GM23248 (cell line): ENCODE data around the gene PCDHGB2. TPM values are rescaled to one million over a fixed set of nuclear protein-coding genes. Genes with fewer than 3 reads are reported as not detected.
"Not testable (repeated sequence)": the region's sequence is repeated elsewhere in the genome, so short reads cannot be mapped to it uniquely, and the experiment has no call there.

Source experiments
- DNase-seq: peaks from one replicate; pipeline ENCODE4 v3.0.0-alpha.2; 2015
- H2AFZ ChIP-seq: fragments of 200-600 bp; sonication (generic); 2 replicates; pipeline ENCODE4 v1.6.1; 2016; ENCODE audit warnings: antibody characterized with exemption
- H3F3A ChIP-seq: fragments of 200-600 bp; sonication (generic); 2 replicates; pipeline ENCODE4 v1.6.1; 2016; ENCODE audit warnings: mild to moderate bottlenecking, antibody characterized with exemption, mixed run types; ENCODE audit not compliant: insufficient read depth
- H3K27ac ChIP-seq: fragments of 200-600 bp; sonication (generic); 2 replicates; pipeline ENCODE4 v1.5.1; 2016; ENCODE audit warnings: mild to moderate bottlenecking
- H3K27me3 ChIP-seq: fragments of 200-600 bp; sonication (generic); replicated peaks from 2 replicates; pipeline ENCODE4 v1.6.1; 2016; ENCODE audit warnings: mild to moderate bottlenecking; ENCODE audit not compliant: insufficient read depth
- H3K36me3 ChIP-seq: fragments of 200-600 bp; sonication (generic); 2 replicates; pipeline ENCODE4 v1.6.1; 2016; ENCODE audit warnings: low read depth, mild to moderate bottlenecking
- H3K4me1 ChIP-seq: fragments of 200-600 bp; sonication (generic); 2 replicates; pipeline ENCODE4 v1.6.1; 2016; ENCODE audit warnings: mild to moderate bottlenecking; ENCODE audit not compliant: insufficient read depth
- H3K4me2 ChIP-seq: fragments of 200-600 bp; sonication (generic); one replicate; pipeline ENCODE4 v1.6.1; 2016; ENCODE audit warnings: mild to moderate bottlenecking; ENCODE audit not compliant: unreplicated experiment
- H3K4me3 ChIP-seq: fragments of 200-600 bp; sonication (generic); 2 replicates; pipeline ENCODE4 v1.5.1; 2016; ENCODE audit warnings: mild to moderate bottlenecking
- H3K79me2 ChIP-seq: fragments of 200-600 bp; sonication (generic); 2 replicates; pipeline ENCODE4 v1.6.1; 2016; ENCODE audit warnings: mild to moderate bottlenecking; ENCODE audit not compliant: insufficient read depth
- H3K9ac ChIP-seq: fragments of 200-600 bp; sonication (generic); 2 replicates; pipeline ENCODE4 v1.6.1; 2016; ENCODE audit warnings: mild to moderate bottlenecking
- H3K9me2 ChIP-seq: fragments of 200-600 bp; sonication (generic); 2 replicates; pipeline ENCODE4 v1.6.1; 2016; ENCODE audit warnings: mixed run types, mild to moderate bottlenecking, moderate library complexity; ENCODE audit not compliant: insufficient read depth
- H3K9me3 ChIP-seq: fragments of 200-600 bp; sonication (generic); one replicate; pipeline ENCODE4 v1.6.1; 2017; ENCODE audit warnings: low read depth
- H4K20me1 ChIP-seq: fragments of 200-600 bp; sonication (generic); 2 replicates; pipeline ENCODE4 v1.6.0; 2016; ENCODE audit not compliant: insufficient read depth
- EZH2 ChIP-seq: fragments of 200-600 bp; sonication (generic); IDR thresholded peaks from 2 replicates; pipeline ENCODE4 v1.6.1; 2018; ENCODE audit warnings: antibody characterized with exemption, mild to moderate bottlenecking; ENCODE audit not compliant: insufficient read depth, poor library complexity, severe bottlenecking
- EZH2phosphoT487 ChIP-seq: fragments of 200-600 bp; sonication (generic); IDR thresholded peaks from 2 replicates; pipeline ENCODE4 v1.6.1; 2018; ENCODE audit warnings: antibody characterized with exemption, moderate library complexity, mild to moderate bottlenecking, low read depth; ENCODE audit not compliant: insufficient read depth
- WGBS, 2 experiments: methylation state at CpG; one replicate each; pipeline ENCODE4 v1.1.6; 2015 to 2017; ENCODE audit warnings: low lambda C conversion rate in 2 of 2, low coverage in 1 of 2; ENCODE audit errors: missing lambda C conversion rate in 2 of 2; 5-methylcytosine and 5-hydroxymethylcytosine counted together
- in situ Hi-C: fragments of 300-500 bp; cut with MboI; formaldehyde crosslinking; loops from 2 replicates; pipeline ENCODE4 v1.15.0; 2020
- polyA plus RNA-seq: library from polyadenylated mRNA; unstranded; fragments of >200 nt; fragmentation: Nextera tagmentation; extraction: Ambion mirVana; gene quantifications from 2 replicates; pipeline ENCODE4 v1.2.1, GENCODE V29; 2016
- total RNA-seq: library from RNA; depleted of rRNA; stranded (reverse); fragments of >200 nt; shearing (Covaris generic); gene quantifications from 2 replicates; pipeline ENCODE4 v1.2.3, GENCODE V29; 2014

Gene PCDHGB2
- total and polyA plus RNA-seq, 2 experiments from 2014 or later: 0.76 to 2.2 TPM

DNA sequence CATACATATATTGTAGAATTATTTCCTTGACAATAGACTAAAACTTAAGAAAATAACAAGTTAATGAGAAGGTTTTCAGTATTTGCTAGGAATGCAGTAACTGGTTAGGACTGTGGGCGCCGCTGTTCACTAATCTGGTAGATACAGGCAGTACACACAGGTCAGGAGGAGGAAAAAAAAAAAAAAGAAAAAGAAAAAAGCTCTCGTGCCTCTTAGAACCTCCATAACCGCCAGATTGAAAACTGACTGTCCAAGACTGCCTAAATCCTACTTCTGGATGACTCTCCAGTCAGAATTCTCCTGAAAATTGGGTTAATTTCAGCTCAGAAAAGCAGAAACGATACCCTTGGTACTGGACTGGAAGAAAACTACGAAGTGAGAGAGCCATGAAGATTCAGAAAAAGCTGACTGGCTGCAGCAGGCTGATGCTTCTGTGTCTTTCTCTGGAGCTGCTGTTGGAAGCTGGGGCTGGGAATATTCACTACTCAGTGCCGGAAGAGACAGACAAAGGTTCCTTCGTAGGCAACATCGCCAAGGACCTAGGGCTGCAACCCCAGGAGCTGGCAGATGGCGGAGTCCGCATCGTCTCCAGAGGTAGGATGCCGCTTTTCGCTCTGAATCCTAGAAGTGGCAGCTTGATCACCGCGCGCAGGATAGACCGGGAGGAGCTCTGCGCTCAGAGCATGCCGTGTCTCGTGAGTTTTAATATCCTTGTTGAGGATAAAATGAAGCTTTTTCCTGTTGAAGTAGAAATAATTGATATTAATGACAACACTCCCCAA is 29.3 kb upstream of the PCDHGB2 start, which contains the start of gene PCDHGA1:
Gene PCDHGA1 (plus strand): TSS at position 216 of the 782 bp plus-strand sequence.
- peak; percentile 86 for DNase-seq
- no peaks in the 10 kb centered on the region for H3K4me1 ChIP-seq
- peak within 1 kb of the TSS; percentile 96 for H2AFZ ChIP-seq
- H3K9ac ChIP-seq: peak within 1 kb of the TSS; percentile 75
- H3K79me2 ChIP-seq: no peaks in the 10 kb centered on the region
- H3K9me3 ChIP-seq: no peaks in the 10 kb centered on the region
- peak within 1 kb of the TSS; percentile 46 for H3K27ac ChIP-seq
- peak within 1 kb of the TSS; percentile 86 for H3K4me2 ChIP-seq
- H3K27me3 ChIP-seq: no peaks in the 10 kb centered on the region
- peak within 1 kb of the TSS; percentile 80 for H3K4me3 ChIP-seq
- TF ChIP-seq EZH2 (no peak), EZH2phosphoT487 (no peak)
- WGBS, 2 experiments: 30 to 42% methylated on average over 21 of the region's 21 CpGs
- no peaks in the 10 kb centered on the region for H4K20me1 ChIP-seq
- no peaks in the 10 kb centered on the region for H3K9me2 ChIP-seq
- in situ Hi-C loops: loop anchor here (10.0 kb wide), 1 partner anchor 234 kb away; no protein-coding TSS in a partner anchor
- no peaks in the 10 kb centered on the region for H3K36me3 ChIP-seq
- no peaks in the 10 kb centered on the region for H3F3A ChIP-seq

- H3K36me3 ChIP-seq, H3K9me2 ChIP-seq, H2AFZ ChIP-seq, H3K4me3 ChIP-seq, H3K4me2 ChIP-seq, H3K27ac ChIP-seq, H3K9ac ChIP-seq, H3K79me2 ChIP-seq, H3K27me3 ChIP-seq, H4K20me1 ChIP-seq, H3F3A ChIP-seq, DNase-seq, H3K4me1 ChIP-seq, H3K9me3 ChIP-seq: not testable (repeated sequence)
- 49 to 51% methylated on average over 29 to 39 of the region's 39 CpGs for WGBS, 2 experiments
- in situ Hi-C loops: loop anchor here (10.0 kb wide), 1 partner anchor 232 kb away; no protein-coding TSS in a partner anchor
Observed at GRCh38 chr5:141332571-141332970, 27.2 kb upstream of the PCDHGB2 start.

DNA sequence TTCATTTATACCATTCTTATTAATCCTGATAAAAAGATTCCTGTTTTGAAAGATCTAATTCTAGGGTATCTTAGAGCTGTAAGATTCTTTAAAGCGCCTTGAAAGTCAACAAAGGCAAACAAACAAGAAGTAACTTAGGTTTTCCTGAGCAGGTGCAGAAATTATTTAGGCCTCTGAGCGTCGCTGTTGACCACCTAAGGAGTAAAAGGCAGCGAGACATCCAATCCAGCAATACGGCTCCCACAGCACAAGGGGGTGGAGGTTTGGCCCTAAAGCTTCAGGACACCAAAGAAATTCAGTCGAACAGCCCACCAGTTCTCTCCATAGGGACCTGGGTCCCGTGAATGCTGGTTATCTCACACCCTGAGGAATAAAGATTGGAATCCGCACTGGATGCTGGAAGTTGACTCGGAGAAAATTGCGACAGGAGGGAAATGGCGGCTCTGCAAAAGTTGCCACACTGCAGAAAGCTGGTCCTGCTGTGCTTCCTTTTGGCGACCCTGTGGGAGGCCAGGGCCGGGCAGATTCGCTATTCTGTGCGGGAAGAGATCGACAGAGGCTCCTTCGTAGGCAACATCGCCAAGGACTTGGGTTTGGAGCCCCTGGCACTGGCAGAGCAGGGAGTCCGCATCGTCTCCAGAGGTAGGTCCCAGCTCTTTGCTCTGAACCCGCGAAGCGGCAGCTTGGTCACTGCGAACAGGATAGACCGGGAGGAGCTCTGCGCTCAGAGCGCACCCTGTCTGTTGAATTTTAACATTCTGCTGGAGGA is 21.1 kb upstream of the PCDHGB2 start, which contains the start of gene PCDHGA2:
Gene PCDHGA2 (plus strand): TSS at position 223 of the 769 bp plus-strand sequence.
- Histone ChIP-seq H3K4me1 (no peaks in the 10 kb centered on the region), H3K36me3 (no peaks in the 10 kb centered on the region), H2AFZ (peak within 1 kb of the TSS; percentile 86), H3K4me2 (peak within 1 kb of the TSS; percentile 58), H3K27me3 (no peaks in the 10 kb centered on the region), H3K9me2 (no peaks in the 10 kb centered on the region), H3K9me3 (no peaks in the 10 kb centered on the region), H3K9ac (peak within 1 kb of the TSS; percentile 69), H3K79me2 (no peaks in the 10 kb centered on the region), H3F3A (no peaks in the 10 kb centered on the region), H3K27ac (peak within 1 kb of the TSS; percentile 20), H4K20me1 (no peaks in the 10 kb centered on the region), H3K4me3 (peak within 1 kb of the TSS; percentile 69)
- TF ChIP-seq EZH2phosphoT487: no peak
- TF ChIP-seq EZH2: no peak
- peak; percentile 72 for DNase-seq
- 18 to 21% methylated on average over 27 of the region's 27 CpGs for WGBS, 2 experiments
- in situ Hi-C loops: loop anchor here (10.0 kb wide), 1 partner anchor 226 kb away; no protein-coding TSS in a partner anchor

- H4K20me1 ChIP-seq, H3K4me3 ChIP-seq, H3K9me2 ChIP-seq, H3K27me3 ChIP-seq, H3K9ac ChIP-seq, H2AFZ ChIP-seq, H3K79me2 ChIP-seq, H3K4me1 ChIP-seq, DNase-seq, H3K36me3 ChIP-seq, H3K9me3 ChIP-seq, H3F3A ChIP-seq, H3K27ac ChIP-seq, H3K4me2 ChIP-seq, in situ Hi-C loops: not testable (repeated sequence)
- 53 to 60% methylated on average over 30 to 34 of the region's 45 CpGs for WGBS, 2 experiments
Observed at GRCh38 chr5:141340781-141341354, 18.9 kb upstream of the PCDHGB2 start.
